Lower lobe of right lung (tissue), 2 donors: ENCODE results near the gene SMARCD3. TPM values are rescaled to one million over a fixed set of nuclear protein-coding genes. Genes with fewer than 3 reads are reported as not detected.

ENCODE experiments used
- ATAC-seq, 2 donors: fragments of 200-7000 bp; cut with Tn5 transposase; one replicate each; pipeline ENCODE4 v1.9.1; 2020 to 2022; ENCODE audit warnings: mild to moderate bottlenecking in 2 of 2, moderate library complexity in 2 of 2
- DNase-seq: peaks from one replicate; pipeline ENCODE4 v3.0.0-alpha.2; 2020
- H3K27ac ChIP-seq: fragments of 200-600 bp; one replicate; pipeline ENCODE4 v1.8.0; 2022
- H3K27me3 ChIP-seq: fragments of 200-600 bp; one replicate; pipeline ENCODE4 v1.8.0; 2022; ENCODE audit warnings: low read depth
- H3K36me3 ChIP-seq: fragments of 200-600 bp; one replicate; pipeline ENCODE4 v1.8.0; 2022; ENCODE audit warnings: mild to moderate bottlenecking
- H3K4me1 ChIP-seq: fragments of 200-600 bp; one replicate; pipeline ENCODE4 v1.8.0; 2022
- H3K4me3 ChIP-seq: fragments of 200-600 bp; one replicate; pipeline ENCODE4 v1.8.0; 2022; ENCODE audit warnings: mild to moderate bottlenecking
- H3K9me3 ChIP-seq: fragments of 200-600 bp; one replicate; pipeline ENCODE4 v1.8.0; 2022
- CTCF ChIP-seq: fragments of 200-600 bp; IDR thresholded peaks from one replicate; pipeline ENCODE4 v1.8.0; 2022; ENCODE audit warnings: antibody characterized with exemption, mild to moderate bottlenecking
- intact Hi-C: fragments of 100-400 bp; cut with DNase I; formaldehyde crosslinking; loops from one replicate; pipeline ENCODE4 v1.11.0; 2022
- total RNA-seq: library from RNA; stranded (reverse); fragmentation: NEBNext Ultra II Directional; extraction: Animal tissue kit (Norgen Biotek cat#: 25700); gene quantifications from one replicate; pipeline ENCODE4 v1.2.1, GENCODE V29; 2021
- donor health status: DM: no; HTN: yes; CAD: no; lungs with severe emphysema.

The SMARCD3 gene
- total RNA-seq, 1 donor from 2014 or later = 53.1 TPM

GRCh38 chr7:151247611-151248345 is 716 bp downstream of the SMARCD3 start:
- Histone ChIP-seq H3K36me3 (no peaks in the 10 kb centered on the region), H3K4me1 (peaks cover 76% of the 10 kb centered on the region), H3K27me3 (peaks cover 27% of the 10 kb centered on the region), H3K27ac (peak overlapping the region; percentile 89), H3K9me3 (no peaks in the 10 kb centered on the region), H3K4me3 (peak overlapping the region; percentile 62)
- no peak for TF ChIP-seq CTCF
- intact Hi-C loops = no loop called here
- ATAC-seq (peak in 1 of 2 donors; percentile 0), DNase-seq (peak; percentile 46)

- Histone ChIP-seq H3K4me1 (peaks cover 71% of the 10 kb centered on the region), H3K36me3 (no peaks in the 10 kb centered on the region), H3K27ac (peak overlapping the region; percentile 89), H3K27me3 (peaks cover 27% of the 10 kb centered on the region), H3K9me3 (no peaks in the 10 kb centered on the region), H3K4me3 (peak overlapping the region; percentile 62)
- DNase-seq (peak; percentile 30), ATAC-seq (no peak)
- no peak for TF ChIP-seq CTCF
- intact Hi-C loops = no loop called here
These were observed 1.5 kb downstream of the SMARCD3 start for GRCh38 chr7:151246851-151247580.

- DNase-seq (peak; percentile 35), ATAC-seq (no peak)
- intact Hi-C loops = no loop called here
- H3K9me3 ChIP-seq = no peaks in the 10 kb centered on the region
- peak overlapping the region; percentile 43 for H3K4me3 ChIP-seq
- TF ChIP-seq CTCF = no peak
- peaks cover 25% of the 10 kb centered on the region for H3K27me3 ChIP-seq
- no peak overlapping the region for H3K27ac ChIP-seq
- peaks cover 7% of the 10 kb centered on the region for H3K36me3 ChIP-seq
- peaks cover 69% of the 10 kb centered on the region for H3K4me1 ChIP-seq
These were observed 2.2 kb downstream of the SMARCD3 start for GRCh38 chr7:151246102-151246850.

- Histone ChIP-seq H3K27me3 (peaks cover 24% of the 10 kb centered on the region), H3K9me3 (no peaks in the 10 kb centered on the region), H3K36me3 (peaks cover 15% of the 10 kb centered on the region), H3K4me3 (peak overlapping the region; percentile 43), H3K27ac (no peak overlapping the region), H3K4me1 (peaks cover 61% of the 10 kb centered on the region)
- intact Hi-C loops = no loop called here
- peak; percentile 72 for TF ChIP-seq CTCF
- DNase-seq = peak; percentile 59
- peak; percentile 41 to 63 for ATAC-seq
These were observed 3.0 kb downstream of the SMARCD3 start for GRCh38 chr7:151245360-151246101.

GRCh38 chr7:151244841-151245346 is 3.6 kb downstream of the SMARCD3 start:
- Histone ChIP-seq H3K4me3 (peak overlapping the region; percentile 43), H3K36me3 (peaks cover 18% of the 10 kb centered on the region), H3K27ac (no peak overlapping the region), H3K9me3 (no peaks in the 10 kb centered on the region), H3K4me1 (peaks cover 55% of the 10 kb centered on the region), H3K27me3 (peaks cover 24% of the 10 kb centered on the region)
- intact Hi-C loops = loop anchor here (5.0 kb wide), 1 partner anchor 57 kb away; no protein-coding TSS in a partner anchor
- no peak for TF ChIP-seq CTCF
- ATAC-seq (no peak), DNase-seq (peak; percentile 26)
